Activated CD8-positive, alpha-beta memory T cell treated with anti-CD3 and anti-CD28 coated beads for 1 hour (primary cell): Measurements from ENCODE around the gene IRF8.
"Not testable (repeated sequence)": the region's sequence is repeated elsewhere in the genome, so short reads cannot be mapped to it uniquely, and the experiment has no call there.

ENCODE experiments used
- DNase-seq, 2 donors: peaks; one replicate each; pipeline ENCODE4 v3.0.0-alpha.2; 2020; ENCODE audit warnings: low read depth in 1 of 2; ENCODE audit errors: extremely low read depth in 1 of 2

The IRF8 gene

GRCh38 chr16:85931596-85932402 is 32.8 kb downstream of the IRF8 start:
- no peak for DNase-seq

- no peak for DNase-seq
Observed at GRCh38 chr16:85934210-85934609, 35.2 kb downstream of the IRF8 start.

- DNase-seq = no peak
Observed at GRCh38 chr16:85935391-85935973, 36.5 kb downstream of the IRF8 start.

DNA sequence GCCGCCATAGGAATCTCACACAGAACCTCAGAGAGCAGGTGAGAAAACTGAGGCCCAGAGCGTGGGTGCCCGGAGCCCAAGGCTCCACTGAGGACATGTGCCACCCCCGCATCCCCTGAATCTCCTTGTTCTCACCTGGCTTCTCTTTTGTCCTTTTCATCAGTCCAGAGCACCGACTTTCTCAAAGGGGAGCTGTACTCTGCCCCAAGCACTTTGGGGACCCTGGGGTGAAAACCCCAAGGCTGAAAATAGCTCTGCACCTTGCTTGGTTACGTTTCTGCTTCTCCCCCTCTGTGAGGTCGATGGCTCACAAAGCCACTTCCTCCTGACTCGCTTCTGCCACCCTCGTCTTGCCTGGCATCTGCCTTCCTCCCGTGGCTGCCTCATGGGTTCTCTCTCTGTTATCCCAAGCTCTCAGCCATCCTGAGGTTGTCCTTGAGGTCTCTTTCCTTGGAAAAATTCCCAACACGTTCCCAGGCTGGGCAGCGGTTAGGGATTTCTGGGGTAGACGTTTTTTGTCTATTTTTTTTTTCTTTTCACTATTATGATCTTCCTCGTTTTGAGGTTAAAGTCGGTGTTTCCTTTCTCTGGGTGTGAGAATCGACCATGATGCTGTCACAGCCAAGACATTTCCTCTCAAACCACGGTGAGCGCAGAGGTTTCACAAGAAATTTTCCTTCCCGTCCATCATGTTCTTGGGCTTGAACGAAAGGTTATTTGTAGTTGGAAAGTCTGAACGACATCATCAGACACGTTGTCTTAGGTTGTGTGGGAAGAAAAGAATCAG is 37.2 kb downstream of the IRF8 start:
- peak; percentile 42 to 54 for DNase-seq

GRCh38 chr16:85936816-85937215 is 37.9 kb downstream of the IRF8 start:
- DNase-seq = no peak

GRCh38 chr16:85940214-85940613 is 41.3 kb downstream of the IRF8 start:
- DNase-seq = no peak

DNA sequence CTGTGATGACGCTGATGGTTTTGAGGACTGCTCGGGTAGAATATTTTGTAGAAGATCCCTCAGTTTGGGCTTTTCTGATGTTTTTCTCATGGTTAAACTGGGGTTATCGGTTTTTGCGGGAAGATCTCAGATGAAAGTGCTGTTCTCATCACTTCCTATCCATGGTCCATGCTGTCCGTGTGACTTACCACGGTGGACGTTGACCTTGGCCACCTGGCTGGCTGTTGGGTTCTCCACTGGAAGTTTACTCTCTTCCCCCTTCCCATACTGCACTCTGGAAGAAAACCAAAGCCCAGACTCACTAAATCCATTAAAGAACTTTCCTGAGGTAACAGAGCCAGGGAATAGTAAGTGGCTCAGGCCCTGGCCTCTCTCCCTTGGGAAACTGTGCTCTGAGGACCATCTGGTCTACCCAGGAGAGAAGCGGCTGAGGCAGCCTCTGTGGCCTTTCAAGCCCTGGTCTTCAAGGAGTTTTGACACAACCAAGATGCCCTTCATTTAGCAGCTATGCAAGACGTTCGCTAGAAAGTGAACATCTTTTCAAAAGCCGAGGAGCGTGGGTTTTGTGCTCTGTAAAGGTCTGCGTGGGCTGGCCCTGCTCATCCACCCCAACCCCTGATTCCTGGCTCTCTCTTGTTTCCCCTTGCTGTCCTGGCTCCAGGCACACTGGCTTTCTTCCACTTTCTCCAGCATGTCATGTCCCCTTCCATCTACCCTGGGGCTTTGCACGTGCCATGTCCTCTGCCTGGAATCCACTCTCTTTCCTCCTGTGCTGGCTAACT is 43.1 kb downstream of the IRF8 start:
- DNase-seq = no peak

DNA sequence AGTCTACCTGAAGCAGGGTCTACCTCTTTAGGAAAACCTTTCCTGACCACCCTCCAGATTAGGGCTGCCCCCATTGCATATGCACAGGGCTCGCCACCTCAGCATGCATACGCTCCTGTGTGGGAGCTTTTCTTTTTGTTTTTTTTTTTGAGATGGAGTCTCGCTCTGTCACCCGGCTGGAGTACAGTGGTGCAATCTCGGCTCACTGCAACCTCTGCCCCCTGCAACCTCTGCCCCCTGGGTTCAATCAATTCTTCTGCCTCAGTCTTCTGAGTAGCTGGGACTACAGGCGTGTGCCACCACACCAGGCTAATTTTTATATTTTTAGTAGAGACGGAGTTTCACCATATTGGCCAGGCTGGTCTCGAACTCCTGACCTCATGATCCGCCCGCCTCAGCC is 43.7 kb downstream of the IRF8 start:
- DNase-seq = not testable (repeated sequence)

- no peak for DNase-seq
Observed at GRCh38 chr16:85943711-85944110, 44.7 kb downstream of the IRF8 start.

DNA sequence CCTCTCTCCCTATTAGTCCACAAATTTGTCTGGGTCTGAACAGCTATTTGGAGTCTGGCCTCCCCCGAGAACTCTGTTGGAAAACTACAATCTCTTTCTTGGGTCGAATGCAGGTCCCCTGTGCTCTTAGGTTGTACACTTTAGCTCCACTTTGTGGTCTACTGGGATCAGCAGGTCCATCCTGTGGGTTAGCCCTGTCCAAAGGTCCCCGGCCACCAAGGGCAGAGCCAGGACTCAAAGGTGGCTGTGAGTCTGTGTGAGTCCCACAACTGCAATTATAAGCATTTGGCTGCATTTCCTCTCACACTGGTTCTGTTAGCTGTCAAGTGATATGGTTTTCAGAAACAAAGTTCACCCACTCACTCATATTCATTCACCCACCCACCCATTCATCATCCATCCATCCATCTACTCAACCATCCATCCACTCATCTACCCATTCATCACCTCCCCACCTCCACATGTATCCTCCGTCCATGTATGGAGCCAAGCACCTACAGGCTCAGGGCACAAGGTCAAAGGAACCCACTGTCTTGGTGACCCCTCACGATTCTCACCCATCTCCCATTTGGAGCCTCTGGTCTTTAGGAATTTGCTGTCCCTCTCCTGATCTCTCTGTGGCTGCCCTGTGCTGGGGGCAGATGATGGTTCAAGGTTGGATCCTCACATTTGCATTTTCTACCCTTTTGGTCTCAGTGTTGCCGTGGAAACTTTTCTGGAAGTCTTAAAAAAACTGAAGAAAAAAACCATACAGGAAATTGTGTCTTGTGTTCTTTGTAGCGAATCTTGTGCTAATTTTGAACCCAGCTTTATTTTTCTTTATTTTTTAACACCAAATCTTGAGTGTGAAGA is 45.8 kb downstream of the IRF8 start:
- DNase-seq = no peak

DNA sequence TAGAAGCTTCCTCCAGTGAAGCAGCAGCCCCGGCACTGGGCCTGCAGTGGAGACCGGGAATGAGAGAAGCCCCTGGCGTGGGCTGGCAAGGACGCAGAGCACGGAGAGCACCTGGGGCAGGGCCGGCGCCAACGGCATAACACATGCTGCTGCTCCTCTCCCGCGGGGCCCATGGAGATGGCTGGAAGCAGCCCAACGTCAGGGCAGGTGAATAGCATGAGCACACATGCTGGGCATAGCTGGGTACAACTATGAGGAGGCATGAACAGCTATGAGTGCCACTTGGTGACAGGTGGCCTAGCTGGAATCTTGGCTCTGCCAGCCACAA is 46.4 kb downstream of the IRF8 start:
- no peak for DNase-seq

- no peak for DNase-seq
Observed at GRCh38 chr16:85946541-85947124, 47.7 kb downstream of the IRF8 start.

DNA sequence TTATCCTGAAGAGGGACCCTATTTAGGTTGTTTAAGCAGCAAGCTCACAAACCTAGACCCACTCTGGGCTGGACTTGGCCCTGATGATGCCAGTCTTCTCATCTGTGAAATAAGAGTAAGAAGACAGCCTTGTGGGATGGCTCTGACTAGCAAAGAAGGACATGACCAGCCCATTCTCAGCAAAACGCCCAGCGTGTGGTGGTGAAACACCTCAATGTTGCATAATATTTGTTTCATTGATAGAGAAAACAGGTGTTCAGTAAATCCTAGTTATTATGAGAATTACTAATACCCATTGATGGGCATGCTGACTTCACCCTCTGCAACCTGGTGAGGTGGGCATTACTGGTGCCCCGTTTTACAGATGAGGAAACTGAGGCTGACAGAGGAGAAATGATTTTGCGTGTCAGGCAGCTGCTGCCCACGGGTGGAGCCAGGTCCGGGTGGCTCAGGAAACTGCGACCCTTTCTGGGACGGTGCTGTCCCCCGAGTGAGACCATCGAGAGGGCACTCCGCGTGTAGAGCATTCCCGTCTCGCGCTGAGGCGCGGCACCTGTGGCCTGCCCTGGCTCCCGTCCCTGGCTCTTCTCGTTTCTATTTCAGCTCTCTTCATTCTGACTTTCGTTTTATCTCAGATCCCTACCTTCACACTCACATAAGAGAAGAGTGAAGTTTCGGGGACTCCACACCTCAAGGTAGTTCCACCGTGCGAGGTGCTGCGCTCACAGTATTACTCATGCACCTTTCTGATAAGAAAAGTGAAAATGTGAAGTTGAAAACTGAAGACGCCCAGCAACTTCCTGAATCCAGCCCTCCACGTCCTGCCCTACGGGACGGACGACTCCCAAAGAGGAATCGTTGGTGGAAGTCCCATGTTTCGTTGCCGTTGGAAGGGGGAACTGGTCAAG is 48.5 kb downstream of the IRF8 start:
- no peak for DNase-seq

GRCh38 chr16:85948138-85948509 is 49.2 kb downstream of the IRF8 start:
- no peak for DNase-seq

GRCh38 chr16:85948616-85949265 is 49.8 kb downstream of the IRF8 start:
- DNase-seq = no peak

DNA sequence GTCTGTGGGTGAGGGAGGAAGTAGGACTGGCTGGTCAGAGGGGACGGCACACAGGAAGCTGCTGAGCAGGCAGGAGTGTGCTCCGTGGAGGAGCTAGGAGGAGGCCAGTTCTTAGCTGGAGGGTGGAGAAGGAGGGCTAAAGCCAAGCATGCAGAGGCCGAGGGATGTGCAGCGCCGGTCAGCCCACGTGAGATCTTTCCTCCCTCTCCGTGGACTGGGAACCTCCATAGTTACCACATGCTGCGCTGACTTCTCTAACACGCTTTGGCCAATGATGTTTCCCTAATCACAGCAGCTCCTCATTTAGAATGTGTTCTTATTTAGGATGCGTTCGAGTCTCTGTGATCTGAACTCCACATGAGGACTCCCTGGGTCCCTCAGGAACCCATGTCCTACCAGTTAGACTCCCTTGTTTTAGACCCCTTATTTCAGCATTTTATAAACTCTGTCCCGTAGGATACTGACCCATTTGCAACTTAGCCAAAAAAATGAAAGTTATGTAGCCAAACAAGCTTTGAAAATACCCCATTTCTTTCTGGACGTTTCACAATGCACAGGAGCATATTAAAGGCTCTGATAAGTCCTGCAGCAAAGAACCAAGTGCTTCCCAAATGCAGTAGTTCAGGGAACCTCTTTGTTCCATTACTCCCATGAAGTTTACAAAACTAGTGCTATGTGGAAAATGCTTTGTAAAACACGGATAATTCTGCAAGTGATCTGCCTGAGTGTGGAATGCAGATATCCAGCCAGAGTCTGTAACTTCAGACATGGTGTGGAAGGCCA is 51.4 kb downstream of the IRF8 start:
- no peak for DNase-seq

- no peak for DNase-seq
Observed at GRCh38 chr16:85952197-85952596, 53.2 kb downstream of the IRF8 start.

DNA sequence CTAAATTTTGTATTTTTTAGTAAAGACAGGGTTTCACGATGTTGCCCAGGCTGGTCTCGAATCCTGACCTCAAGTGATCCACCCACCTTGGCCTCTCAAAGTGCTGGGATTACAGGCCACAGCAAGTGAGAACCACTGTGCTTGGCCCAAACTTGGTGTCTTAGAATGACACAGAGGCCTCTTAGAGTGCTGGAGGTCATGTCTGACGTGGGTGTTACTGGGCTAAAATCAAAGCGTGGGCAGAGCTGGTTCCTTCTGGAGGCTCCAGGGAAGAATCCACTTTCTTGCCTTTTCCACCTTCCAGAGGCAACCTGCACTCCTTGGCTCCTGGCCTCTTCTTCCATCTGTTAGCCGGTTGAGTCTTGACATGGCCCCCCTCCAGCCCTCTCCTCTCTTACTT is 53.8 kb downstream of the IRF8 start:
- no peak for DNase-seq
